ENCODE data around the gene SORT1.

DNA sequence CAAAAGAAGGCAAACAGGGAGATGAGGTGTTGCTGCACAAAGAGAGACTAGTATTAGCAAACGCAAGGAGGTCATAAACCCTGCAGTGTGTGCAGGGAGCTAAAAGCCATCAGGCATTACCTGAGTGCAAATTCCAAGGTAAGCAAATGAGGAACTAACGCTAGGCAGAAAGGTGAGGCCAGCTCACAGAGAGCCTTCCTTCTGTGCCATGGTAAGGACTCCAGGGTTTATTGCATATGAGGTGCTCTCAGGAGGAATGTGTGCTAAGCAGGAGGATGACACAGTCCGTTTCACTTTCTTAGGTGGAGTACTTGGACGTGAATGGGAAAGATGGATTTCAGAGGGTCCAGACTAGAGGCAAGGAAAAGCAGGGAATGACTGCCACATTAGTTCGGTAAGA, 46.3 kb downstream of the SORT1 start:
- TF ChIP-seq CTCF (IDR thresholded peaks at IDR 0.05): no peak
- TF ChIP-seq POLR2AphosphoS5 (IDR thresholded peaks at IDR 0.05): no peak
- TF ChIP-seq POLR2A (IDR thresholded peaks at IDR 0.05): no peak

All from upper lobe of left lung (tissue), 4 donors.